ENCODE data around the gene NISCH. TPM values are rescaled to one million over a fixed set of nuclear protein-coding genes. Genes with fewer than 3 reads are reported as not detected.

NISCH gene
- total and polyA plus RNA-seq, 2 donors (not counting 3 experiments of a cell fraction or from before 2014, with no cell fraction given): 156 to 178 TPM

DNA sequence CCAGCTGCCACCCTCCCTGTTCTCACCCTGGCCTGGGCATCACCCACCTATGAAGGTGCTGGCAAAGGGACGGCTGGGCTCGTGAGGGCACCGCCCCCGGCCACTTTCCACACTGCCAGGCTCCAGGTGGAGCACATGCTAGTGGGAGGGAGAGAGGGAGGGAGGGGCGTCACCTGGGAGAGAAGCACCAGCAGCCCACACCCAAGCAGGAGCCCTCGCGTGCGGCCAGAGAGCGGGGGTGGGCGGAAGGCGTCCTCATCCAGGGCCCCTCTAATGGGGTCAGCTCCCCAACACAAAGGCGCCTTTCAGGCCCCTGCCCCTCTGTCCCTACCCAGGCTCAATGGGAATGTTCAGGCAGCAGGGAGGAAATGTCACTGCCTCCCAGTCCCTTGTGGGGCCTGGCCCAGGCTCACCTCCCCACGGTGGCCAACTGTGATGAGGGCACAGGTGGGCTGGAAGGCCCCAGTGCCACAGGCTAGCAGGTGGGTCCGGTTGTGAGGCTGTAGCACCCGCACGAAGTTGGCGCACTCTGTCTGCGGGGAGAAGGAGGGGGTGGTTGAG is 13.6 kb upstream of the NISCH start:
- dilution Hi-C loops (cut with MboI; ENCODE audit: extremely low pct_ligation_motif_present, low sequenced_read_pairs): no loop called here
- H3K9me1 ChIP-seq (replicated peaks; ENCODE audit: control insufficient read depth, extremely low read depth, insufficient read depth, low read length): no peaks in the 10 kb centered on the region
- no peak overlapping the region for H3K27ac ChIP-seq (ENCODE audit: insufficient read depth, low read depth, low read length)
- H2AFZ ChIP-seq (ENCODE audit: low read depth, low read length): no peak overlapping the region
- DNase-seq (ENCODE audit: low read depth, low spot score): no peak
- CTCF ChIA-PET: interaction anchor here (0.7 to 1.7 kb wide), 3 partner anchors 9 to 14 kb away, joined by 3 to 12 read pairs (median 4); no protein-coding TSS in a partner anchor
- intact Hi-C loops (cut with micrococcal nuclease): no loop called here
- H3K9ac ChIP-seq (replicated peaks; ENCODE audit: extremely low read depth, insufficient read depth, low read length): no peak overlapping the region
- peaks cover 0 to 18% of the 10 kb centered on the region in 2 experiments for H3K36me3 ChIP-seq (ENCODE audit: control insufficient read depth in 2 of 2, extremely low read depth in 1 of 2, insufficient read depth in 2 of 2, low read length in 2 of 2)
- POLR2A ChIA-PET: no interaction called here
- no peak overlapping the region for H3K4me2 ChIP-seq (ENCODE audit: insufficient read depth, low read length)
- no peaks in the 10 kb centered on the region for H3K9me3 ChIP-seq (replicated peaks; ENCODE audit: control insufficient read depth, insufficient read depth, low read length)
- H3K27me3 ChIP-seq (ENCODE audit: control insufficient read depth in 2 of 2, insufficient read depth in 2 of 2, low read length in 2 of 2): no peaks in the 10 kb centered on the region
- H3K79me2 ChIP-seq (ENCODE audit: control insufficient read depth, insufficient read depth, low read length): no peaks in the 10 kb centered on the region
- H4K20me1 ChIP-seq (replicated peaks; ENCODE audit: control insufficient read depth, extremely low read depth, insufficient read depth, low read length): no peaks in the 10 kb centered on the region
- no peak overlapping the region for H3K4me3 ChIP-seq (replicated peaks in 1 of 3; ENCODE audit: insufficient read depth in 1 of 3, low read depth in 1 of 3, low read length in 3 of 3)
- peaks cover 4% of the 10 kb centered on the region for H3K4me1 ChIP-seq (ENCODE audit: control insufficient read depth, extremely low read depth, insufficient read depth, low read length)
- TF ChIP-seq MYC (IDR thresholded peaks at IDR 0.05; ENCODE audit: low read depth, low read length) (no peak), POLR2AphosphoS5 (IDR thresholded peaks at IDR 0.05; ENCODE audit: insufficient read depth, low read depth, low read length) (no peak), FOS (IDR thresholded peaks at IDR 0.05; ENCODE audit: borderline replicate concordance, insufficient read depth, low read length) (no peak), POLR2A (IDR thresholded peaks at IDR 0.05; ENCODE audit: low read depth, low read length) (no peak), GATA2 (IDR thresholded peaks at IDR 0.05; ENCODE audit: insufficient read depth, insufficient read length, low read depth, low read length) (no peak), JUN (IDR thresholded peaks at IDR 0.05; ENCODE audit: borderline replicate concordance, insufficient read depth, insufficient read length, low read depth) (no peak), CTCF (IDR thresholded peaks at IDR 0.05; ENCODE audit: extremely low read depth in 1 of 2, insufficient read depth in 1 of 2, low read depth in 1 of 2, low read length in 2 of 2) (no peak), EZH2 (IDR thresholded peaks at IDR 0.05; ENCODE audit: borderline replicate concordance, low read depth, low read length, severe bottlenecking) (no peak)
- TF ChIP-seq, protein P1, sequence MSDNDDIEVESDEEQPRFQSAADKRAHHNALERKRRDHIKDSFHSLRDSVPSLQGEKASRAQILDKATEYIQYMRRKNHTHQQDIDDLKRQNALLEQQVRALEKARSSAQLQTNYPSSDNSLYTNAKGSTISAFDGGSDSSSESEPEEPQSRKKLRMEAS (IDR thresholded peaks at IDR 0.05; ENCODE audit: insufficient read depth, insufficient read length): no peak
- FAIRE-seq: no peak
- no TSS peak for BruUV-seq (replicated peaks)

Data from endothelial cell of umbilical vein (primary cell).